Mesodermal cell (in vitro differentiated cells): ENCODE data around the gene EFCAB5. TPM values are rescaled to one million over a fixed set of nuclear protein-coding genes. Genes with fewer than 3 reads are reported as not detected.
"Not testable (repeated sequence)": the region's sequence is repeated elsewhere in the genome, so short reads cannot be mapped to it uniquely, and the experiment has no call there.

Experiments used
- H3K27ac ChIP-seq: 2 replicates; pipeline ENCODE4 v1.7.0; 2013; ENCODE audit warnings: mild to moderate bottlenecking, low read depth, low read length, moderate library complexity; ENCODE audit not compliant: severe bottlenecking
- H3K36me3 ChIP-seq: 2 replicates; pipeline ENCODE4 v1.7.1; 2013; ENCODE audit warnings: mild to moderate bottlenecking, low read length, moderate library complexity; ENCODE audit not compliant: control insufficient read depth, insufficient read depth
- H3K4me1 ChIP-seq: one replicate; pipeline ENCODE4 v1.7.1; 2013; ENCODE audit warnings: mild to moderate bottlenecking, low read length; ENCODE audit not compliant: insufficient read depth, control insufficient read depth, poor library complexity, severe bottlenecking
- H3K4me3 ChIP-seq: 2 replicates; pipeline ENCODE4 v1.7.0; 2013; ENCODE audit warnings: low read length, control low read depth, mild to moderate bottlenecking; ENCODE audit not compliant: insufficient read depth, poor library complexity, severe bottlenecking; ENCODE audit errors: extremely low read depth
- H3K9me3 ChIP-seq: 2 replicates; pipeline ENCODE4 v1.7.1; 2013; ENCODE audit warnings: mild to moderate bottlenecking, low read length, moderate library complexity; ENCODE audit not compliant: control insufficient read depth
- WGBS, 2 experiments: methylation state at CpG; one replicate each; pipeline ENCODE4 v1.1.5; 2013; ENCODE audit warnings: missing lambda C conversion rate in 2 of 2; ENCODE audit not compliant: insufficient coverage in 2 of 2; 5-methylcytosine and 5-hydroxymethylcytosine counted together
- polyA plus RNA-seq, 2 experiments: library from polyadenylated mRNA; stranded (reverse); fragments of 50-300 nt; gene quantifications; one replicate each; pipeline ENCODE4 v1.2.3, GENCODE V29; 2013

The EFCAB5 gene
- 0.59 TPM for polyA plus RNA-seq (2013, experiment 1 of 2)
- polyA plus RNA-seq (2013, experiment 2 of 2), result not detected

GRCh38 chr17:29941334-29941733, at the start of gene EFCAB5:
TSS of gene EFCAB5 (plus strand) at chr17:29941634. CDS start at chr17:29941797, 163 bp downstream.
- no peak within 1 kb of the TSS for H3K4me3 ChIP-seq
- no peaks in the 10 kb centered on the region for H3K36me3 ChIP-seq
- WGBS, 2 experiments, result 83% methylated on average over 1 of the region's 1 CpG; no CpG with 5 or more reads in 1 of the 2 experiments
- H3K27ac ChIP-seq, result no peak within 1 kb of the TSS
- no peaks in the 10 kb centered on the region for H3K9me3 ChIP-seq
- H3K4me1 ChIP-seq, result no peaks in the 10 kb centered on the region

- Histone ChIP-seq H3K9me3 (peaks cover 4% of the 10 kb centered on the region), H3K4me1 (no peaks in the 10 kb centered on the region), H3K4me3 (no peak overlapping the region), H3K27ac (no peak overlapping the region), H3K36me3 (no peaks in the 10 kb centered on the region)
Observed at GRCh38 chr17:29892201-29892600, 49.2 kb upstream of the EFCAB5 start.

GRCh38 chr17:29897136-29897535, 44.3 kb upstream of the EFCAB5 start:
- not testable (repeated sequence) for H3K9me3 ChIP-seq

GRCh38 chr17:29903471-29903870, 38.0 kb upstream of the EFCAB5 start:
- Histone ChIP-seq H3K4me1 (no peaks in the 10 kb centered on the region), H3K36me3 (peaks cover 6% of the 10 kb centered on the region), H3K9me3 (peaks cover 24% of the 10 kb centered on the region), H3K27ac (no peak overlapping the region), H3K4me3 (no peak overlapping the region)
- no CpG with 5 or more reads among the region's 2 CpGs for WGBS, 2 experiments

More at GRCh38 chr17:29897136-29897535, 44.3 kb upstream of the EFCAB5 start:
- H3K36me3 ChIP-seq, H3K4me3 ChIP-seq, H3K27ac ChIP-seq, H3K4me1 ChIP-seq: not testable (repeated sequence)
- 80% methylated on average over 1 of the region's 4 CpGs; no CpG with 5 or more reads in 1 of the 2 experiments for WGBS, 2 experiments

GRCh38 chr17:29905086-29905878, 36.2 kb upstream of the EFCAB5 start:
- H3K4me3 ChIP-seq, result no peak overlapping the region
- H3K36me3 ChIP-seq, result peaks cover 6% of the 10 kb centered on the region

GRCh38 chr17:29905879-29906167, 35.6 kb upstream of the EFCAB5 start:
- Histone ChIP-seq H3K36me3 (peaks cover 6% of the 10 kb centered on the region), H3K4me3 (no peak overlapping the region), H3K27ac (no peak overlapping the region), H3K4me1 (no peaks in the 10 kb centered on the region), H3K9me3 (peaks cover 24% of the 10 kb centered on the region)
- 90 to 97% methylated on average over 3 of the region's 3 CpGs for WGBS, 2 experiments

More at GRCh38 chr17:29905086-29905878, 36.2 kb upstream of the EFCAB5 start:
- 94 to 100% methylated on average over 1 to 2 of the region's 3 CpGs for WGBS, 2 experiments
- no peaks in the 10 kb centered on the region for H3K4me1 ChIP-seq
- H3K9me3 ChIP-seq, result peaks cover 24% of the 10 kb centered on the region
- H3K27ac ChIP-seq, result no peak overlapping the region

GRCh38 chr17:29906969-29907368, 34.5 kb upstream of the EFCAB5 start:
- Histone ChIP-seq H3K4me1 (no peaks in the 10 kb centered on the region), H3K9me3 (peaks cover 24% of the 10 kb centered on the region), H3K36me3 (peaks cover 6% of the 10 kb centered on the region), H3K27ac (no peak overlapping the region), H3K4me3 (no peak overlapping the region)
- 100% methylated on average over 1 of the region's 2 CpGs for WGBS, 2 experiments

GRCh38 chr17:29909236-29910003, 32.0 kb upstream of the EFCAB5 start:
- WGBS, 2 experiments, result no CpG with 5 or more reads among the region's 6 CpGs
- H3K4me3 ChIP-seq, result no peak overlapping the region
- peaks cover 24% of the 10 kb centered on the region for H3K9me3 ChIP-seq
- no peak overlapping the region for H3K27ac ChIP-seq
- no peaks in the 10 kb centered on the region for H3K4me1 ChIP-seq
- H3K36me3 ChIP-seq, result peaks cover 6% of the 10 kb centered on the region

- H3K36me3 ChIP-seq, result peaks cover 6% of the 10 kb centered on the region
- H3K4me3 ChIP-seq, result no peak overlapping the region
- H3K27ac ChIP-seq, result no peak overlapping the region
- H3K4me1 ChIP-seq, result no peaks in the 10 kb centered on the region
- peaks cover 6% of the 10 kb centered on the region for H3K9me3 ChIP-seq
Observed at GRCh38 chr17:29911641-29912177, 29.7 kb upstream of the EFCAB5 start.

- no peak overlapping the region for H3K4me3 ChIP-seq
- no peak overlapping the region for H3K27ac ChIP-seq
- H3K9me3 ChIP-seq, result no peaks in the 10 kb centered on the region
- WGBS, 2 experiments, result 92 to 100% methylated on average over 1 of the region's 2 CpGs
- H3K4me1 ChIP-seq, result peaks cover 10% of the 10 kb centered on the region
- no peaks in the 10 kb centered on the region for H3K36me3 ChIP-seq
Observed at GRCh38 chr17:29914819-29915537, 26.5 kb upstream of the EFCAB5 start.
